Measurements from ENCODE around the gene CAD.

DNA sequence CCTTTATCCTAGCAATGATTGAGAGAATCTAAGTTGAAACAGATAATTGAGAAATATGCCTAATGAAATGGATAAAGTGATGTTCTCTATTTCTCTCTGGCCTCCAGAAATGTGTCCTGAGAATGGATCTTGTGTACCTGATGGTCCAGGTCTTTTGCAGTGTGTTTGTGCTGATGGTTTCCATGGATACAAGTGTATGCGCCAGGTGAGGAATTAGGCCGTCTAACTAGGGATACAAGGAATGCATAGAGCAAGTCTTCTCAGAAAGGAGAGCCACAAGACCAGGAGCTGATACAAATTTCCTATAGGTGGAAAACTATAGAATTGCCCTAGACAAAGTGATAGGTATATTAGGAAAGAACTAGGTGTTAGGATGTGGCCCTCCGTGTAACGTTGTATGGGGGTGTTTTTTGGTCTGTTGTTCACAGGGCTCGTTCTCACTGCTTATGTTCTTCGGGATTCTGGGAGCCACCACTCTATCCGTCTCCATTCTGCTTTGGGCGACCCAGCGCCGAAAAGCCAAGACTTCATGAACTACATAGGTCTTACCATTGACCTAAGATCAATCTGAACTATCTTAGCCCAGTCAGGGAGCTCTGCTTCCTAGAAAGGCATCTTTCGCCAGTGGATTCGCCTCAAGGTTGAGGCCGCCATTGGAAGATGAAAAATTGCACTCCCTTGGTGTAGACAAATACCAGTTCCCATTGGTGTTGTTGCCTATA lies 592 bp upstream of the CAD start:
- no peak for TF ChIP-seq POLR2A (IDR thresholded peaks at IDR 0.05)
- TF ChIP-seq, protein P1, sequence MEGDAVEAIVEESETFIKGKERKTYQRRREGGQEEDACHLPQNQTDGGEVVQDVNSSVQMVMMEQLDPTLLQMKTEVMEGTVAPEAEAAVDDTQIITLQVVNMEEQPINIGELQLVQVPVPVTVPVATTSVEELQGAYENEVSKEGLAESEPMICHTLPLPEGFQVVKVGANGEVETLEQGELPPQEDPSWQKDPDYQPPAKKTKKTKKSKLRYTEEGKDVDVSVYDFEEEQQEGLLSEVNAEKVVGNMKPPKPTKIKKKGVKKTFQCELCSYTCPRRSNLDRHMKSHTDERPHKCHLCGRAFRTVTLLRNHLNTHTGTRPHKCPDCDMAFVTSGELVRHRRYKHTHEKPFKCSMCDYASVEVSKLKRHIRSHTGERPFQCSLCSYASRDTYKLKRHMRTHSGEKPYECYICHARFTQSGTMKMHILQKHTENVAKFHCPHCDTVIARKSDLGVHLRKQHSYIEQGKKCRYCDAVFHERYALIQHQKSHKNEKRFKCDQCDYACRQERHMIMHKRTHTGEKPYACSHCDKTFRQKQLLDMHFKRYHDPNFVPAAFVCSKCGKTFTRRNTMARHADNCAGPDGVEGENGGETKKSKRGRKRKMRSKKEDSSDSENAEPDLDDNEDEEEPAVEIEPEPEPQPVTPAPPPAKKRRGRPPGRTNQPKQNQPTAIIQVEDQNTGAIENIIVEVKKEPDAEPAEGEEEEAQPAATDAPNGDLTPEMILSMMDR (IDR thresholded peaks at IDR 0.05): no peak

Data from Peyer's patch (tissue), 4 donors.